RWPE2 (cell line): ENCODE measurements around the gene PAX8.

Source experiments
- ATAC-seq: fragments of 200-7000 bp; cut with Tn5 transposase; 3 replicates; pipeline ENCODE4 v1.9.1; 2021; ENCODE audit warnings: low read depth
- DNase-seq: peaks from one replicate; pipeline ENCODE4 v3.0.0-alpha.2; 2020; ENCODE audit warnings: low spot score
- H3K27ac ChIP-seq: fragments of 450-650 bp; 2 replicates; pipeline ENCODE4 v1.5.1; 2017; ENCODE audit warnings: mild to moderate bottlenecking; ENCODE audit not compliant: poor library complexity, severe bottlenecking
- H3K27me3 ChIP-seq: fragments of 250-450 bp; sonication (Bioruptor Pico); 2 replicates; pipeline ENCODE4 v1.5.1; 2021; ENCODE audit warnings: mild to moderate bottlenecking, moderate library complexity; ENCODE audit not compliant: insufficient read depth, poor library complexity, severe bottlenecking
- H3K36me3 ChIP-seq: fragments of 250-450 bp; sonication (Bioruptor Pico); 2 replicates; pipeline ENCODE4 v1.5.1; 2020; ENCODE audit warnings: low read depth, mild to moderate bottlenecking, moderate library complexity
- H3K4me1 ChIP-seq: fragments of 250-450 bp; sonication (Bioruptor Pico); 2 replicates; pipeline ENCODE4 v1.5.1; 2021; ENCODE audit warnings: mild to moderate bottlenecking, moderate library complexity; ENCODE audit not compliant: insufficient read depth, poor library complexity, severe bottlenecking
- H3K4me3 ChIP-seq: fragments of 250-450 bp; sonication (Bioruptor Pico); 2 replicates; pipeline ENCODE4 v1.5.1; 2021; ENCODE audit warnings: mild to moderate bottlenecking, moderate library complexity; ENCODE audit not compliant: severe bottlenecking
- H3K9me3 ChIP-seq: fragments of 250-450 bp; sonication (Bioruptor Pico); 2 replicates; pipeline ENCODE4 v1.5.1; 2021; ENCODE audit warnings: mild to moderate bottlenecking, moderate library complexity; ENCODE audit not compliant: severe bottlenecking
- TF ChIP-seq, protein P1 (sequence below): fragments of 450-650 bp; IDR thresholded peaks from one replicate; pipeline ENCODE4 v1.5.1; 2017; ENCODE audit warnings: mild to moderate bottlenecking, moderate library complexity; ENCODE audit not compliant: poor library complexity, severe bottlenecking

PAX8 gene

DNA sequence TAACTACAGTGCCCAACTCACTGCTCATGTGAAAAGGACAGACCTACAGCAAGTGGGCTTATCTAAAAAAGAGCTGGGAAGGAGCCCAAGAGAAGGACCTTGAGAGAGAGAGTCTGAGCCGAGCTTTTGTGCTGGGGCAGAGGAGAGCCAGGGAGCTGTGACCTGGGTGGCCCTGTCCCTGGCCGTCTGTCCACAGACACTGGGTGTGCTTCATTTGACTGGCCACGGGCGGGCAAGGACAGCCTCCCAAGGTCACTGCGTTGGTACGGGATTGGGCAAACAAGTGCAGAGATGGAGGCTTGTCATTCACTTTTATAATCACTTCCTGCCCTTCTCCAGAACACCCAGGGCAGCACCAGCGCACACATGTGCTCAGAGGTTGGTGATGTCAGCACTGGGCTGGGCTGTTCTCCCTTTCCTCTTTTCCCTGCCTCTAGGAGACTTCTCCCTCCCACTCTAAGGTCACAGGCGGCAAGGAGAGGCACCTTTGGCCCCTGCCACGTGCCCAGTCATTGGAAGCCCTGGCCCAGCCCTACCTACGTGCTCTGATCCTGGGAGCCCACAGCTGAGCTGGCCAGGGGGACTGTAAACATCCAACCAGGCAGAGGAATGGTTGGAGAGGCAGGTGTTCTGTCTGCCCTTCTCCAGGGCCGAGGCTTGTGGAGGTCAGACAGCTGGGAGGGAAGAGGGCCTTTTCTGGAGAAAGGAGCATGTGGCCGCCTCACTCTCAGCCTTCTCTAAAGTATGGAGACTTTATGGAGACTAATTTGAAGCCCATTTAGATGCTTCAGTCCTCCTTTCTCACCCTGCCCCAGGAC is 111.4 kb downstream of the PAX8 start:
- Histone ChIP-seq H3K27me3 (no peaks in the 10 kb centered on the region), H3K4me1 (peaks cover 9% of the 10 kb centered on the region), H3K4me3 (no peak overlapping the region), H3K27ac (no peak overlapping the region), H3K9me3 (no peaks in the 10 kb centered on the region), H3K36me3 (no peaks in the 10 kb centered on the region)
- DNase-seq (no peak), ATAC-seq (no peak)
- TF ChIP-seq, protein P1, sequence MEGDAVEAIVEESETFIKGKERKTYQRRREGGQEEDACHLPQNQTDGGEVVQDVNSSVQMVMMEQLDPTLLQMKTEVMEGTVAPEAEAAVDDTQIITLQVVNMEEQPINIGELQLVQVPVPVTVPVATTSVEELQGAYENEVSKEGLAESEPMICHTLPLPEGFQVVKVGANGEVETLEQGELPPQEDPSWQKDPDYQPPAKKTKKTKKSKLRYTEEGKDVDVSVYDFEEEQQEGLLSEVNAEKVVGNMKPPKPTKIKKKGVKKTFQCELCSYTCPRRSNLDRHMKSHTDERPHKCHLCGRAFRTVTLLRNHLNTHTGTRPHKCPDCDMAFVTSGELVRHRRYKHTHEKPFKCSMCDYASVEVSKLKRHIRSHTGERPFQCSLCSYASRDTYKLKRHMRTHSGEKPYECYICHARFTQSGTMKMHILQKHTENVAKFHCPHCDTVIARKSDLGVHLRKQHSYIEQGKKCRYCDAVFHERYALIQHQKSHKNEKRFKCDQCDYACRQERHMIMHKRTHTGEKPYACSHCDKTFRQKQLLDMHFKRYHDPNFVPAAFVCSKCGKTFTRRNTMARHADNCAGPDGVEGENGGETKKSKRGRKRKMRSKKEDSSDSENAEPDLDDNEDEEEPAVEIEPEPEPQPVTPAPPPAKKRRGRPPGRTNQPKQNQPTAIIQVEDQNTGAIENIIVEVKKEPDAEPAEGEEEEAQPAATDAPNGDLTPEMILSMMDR, result no peak

DNA sequence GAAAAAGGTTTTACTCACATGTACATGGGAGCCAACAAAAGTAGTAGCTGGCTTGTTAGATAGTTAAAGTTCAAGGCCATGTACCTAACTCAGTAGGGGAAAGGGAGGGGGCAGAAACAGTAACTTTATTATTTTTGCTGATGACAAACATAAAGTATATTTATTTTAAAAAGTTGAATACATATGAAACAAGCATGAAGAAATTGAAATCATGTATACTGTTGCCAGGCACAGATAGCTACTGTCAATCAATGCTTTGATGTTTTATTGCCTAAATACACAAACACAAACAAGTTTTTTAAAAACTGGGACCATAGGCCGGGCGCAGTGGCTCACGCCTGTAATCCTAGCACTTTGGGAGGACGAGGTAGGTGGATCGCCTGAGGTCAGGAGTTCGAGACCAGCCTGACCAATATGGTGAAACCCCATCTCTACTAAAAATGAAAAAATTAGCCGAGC is 112.5 kb downstream of the PAX8 start:
- Histone ChIP-seq H3K9me3 (no peaks in the 10 kb centered on the region), H3K36me3 (no peaks in the 10 kb centered on the region), H3K4me1 (peaks cover 9% of the 10 kb centered on the region), H3K27ac (no peak overlapping the region), H3K27me3 (no peaks in the 10 kb centered on the region), H3K4me3 (no peak overlapping the region)
- DNase-seq, result no peak
- no peak for ATAC-seq
- TF ChIP-seq, protein P1, result no peak
